Measurements from ENCODE around the gene CDK8.

The CDK8 gene

GRCh38 chr13:26228096-26228495 is 25.8 kb upstream of the CDK8 start:
- DNase-seq (ENCODE audit: low spot score) = no peak
- in situ Hi-C loops (cut with MboI; ENCODE audit: low pct_unique_long_range_greater_than_20kb, low sequenced_read_pairs, unreplicated experiment) = no loop called here
- no peak for TF ChIP-seq CTCF (IDR thresholded peaks at IDR 0.05; ENCODE audit: extremely low read depth, insufficient read depth, missing control alignments)

- no peak for TF ChIP-seq CTCF (IDR thresholded peaks at IDR 0.05; ENCODE audit: extremely low read depth, insufficient read depth, missing control alignments)
- in situ Hi-C loops (cut with MboI; ENCODE audit: low pct_unique_long_range_greater_than_20kb, low sequenced_read_pairs, unreplicated experiment) = no loop called here
- no peak for DNase-seq (ENCODE audit: low spot score)
These were observed 24.8 kb upstream of the CDK8 start for GRCh38 chr13:26229080-26229615.

DNA sequence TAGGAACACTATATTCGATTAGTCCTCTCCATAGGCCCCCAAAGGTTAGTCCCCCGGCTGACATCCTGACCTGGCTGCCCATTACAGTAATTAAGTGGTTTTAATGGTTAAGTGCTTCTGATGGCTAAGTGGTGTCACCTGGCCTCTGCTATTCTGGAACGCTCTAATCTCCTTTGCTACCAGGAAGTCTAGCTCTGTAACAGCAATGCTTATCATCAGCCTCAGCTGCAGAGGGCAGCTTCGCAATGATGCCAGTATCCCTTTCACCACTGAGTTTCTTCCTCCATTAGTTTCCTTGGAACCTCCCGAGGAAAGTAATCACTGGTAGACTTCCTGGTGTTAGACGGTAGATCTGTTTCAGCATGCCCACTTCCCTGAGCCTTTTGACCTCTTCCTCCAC is 23.2 kb upstream of the CDK8 start:
- DNase-seq (ENCODE audit: low spot score) = no peak
- TF ChIP-seq CTCF (IDR thresholded peaks at IDR 0.05; ENCODE audit: extremely low read depth, insufficient read depth, missing control alignments) = no peak
- in situ Hi-C loops (cut with MboI; ENCODE audit: low pct_unique_long_range_greater_than_20kb, low sequenced_read_pairs, unreplicated experiment) = no loop called here

DNA sequence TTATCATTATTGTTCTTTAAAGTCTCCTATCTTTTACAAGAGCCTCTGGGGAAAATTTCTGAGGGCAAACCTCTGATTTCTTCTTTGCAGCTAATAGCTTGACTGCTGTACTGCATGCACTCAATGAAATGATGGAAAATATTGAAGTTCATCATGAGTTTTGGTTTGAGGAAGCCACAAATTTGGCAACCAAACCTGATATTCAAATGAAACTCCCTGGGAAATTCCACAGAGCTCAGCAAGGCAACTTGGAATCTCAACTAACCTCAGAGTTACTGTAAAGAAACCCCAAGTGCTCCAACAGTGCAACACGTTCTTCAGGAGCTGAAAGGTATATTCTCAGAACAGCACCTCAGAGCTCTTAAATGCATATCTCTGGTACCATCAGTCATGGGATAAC is 17.6 kb upstream of the CDK8 start:
- no peak for TF ChIP-seq CTCF (IDR thresholded peaks at IDR 0.05; ENCODE audit: extremely low read depth, insufficient read depth, missing control alignments)
- no peak for DNase-seq (ENCODE audit: low spot score)

DNA sequence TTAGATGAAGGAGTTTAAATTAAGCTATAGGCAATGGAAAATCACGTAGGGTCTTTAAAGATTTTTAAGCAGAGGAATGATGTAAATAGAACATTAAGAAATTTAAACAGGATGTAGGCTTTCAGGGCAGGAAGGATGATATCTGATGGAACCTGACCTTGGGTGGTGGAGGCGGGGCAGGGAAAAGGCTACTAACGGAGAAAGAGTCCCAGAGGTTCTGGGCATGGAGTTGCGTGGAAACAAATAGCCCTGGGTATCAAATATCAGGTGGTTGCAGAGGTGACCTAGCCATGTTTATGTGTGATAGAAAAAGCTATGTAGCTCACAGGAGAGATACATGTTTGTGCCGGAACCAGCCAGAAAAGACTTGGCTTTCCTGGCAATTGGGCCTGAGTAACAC is 7.8 kb upstream of the CDK8 start:
- no peak for DNase-seq (ENCODE audit: low spot score)
- in situ Hi-C loops (cut with MboI; ENCODE audit: low pct_unique_long_range_greater_than_20kb, low sequenced_read_pairs, unreplicated experiment) = no loop called here
- no peak for TF ChIP-seq CTCF (IDR thresholded peaks at IDR 0.05; ENCODE audit: extremely low read depth, insufficient read depth, missing control alignments)

More for the DNA sequence above, 17.6 kb upstream of the CDK8 start:
- in situ Hi-C loops (cut with MboI; ENCODE audit: low pct_unique_long_range_greater_than_20kb, low sequenced_read_pairs, unreplicated experiment) = no loop called here

DNA sequence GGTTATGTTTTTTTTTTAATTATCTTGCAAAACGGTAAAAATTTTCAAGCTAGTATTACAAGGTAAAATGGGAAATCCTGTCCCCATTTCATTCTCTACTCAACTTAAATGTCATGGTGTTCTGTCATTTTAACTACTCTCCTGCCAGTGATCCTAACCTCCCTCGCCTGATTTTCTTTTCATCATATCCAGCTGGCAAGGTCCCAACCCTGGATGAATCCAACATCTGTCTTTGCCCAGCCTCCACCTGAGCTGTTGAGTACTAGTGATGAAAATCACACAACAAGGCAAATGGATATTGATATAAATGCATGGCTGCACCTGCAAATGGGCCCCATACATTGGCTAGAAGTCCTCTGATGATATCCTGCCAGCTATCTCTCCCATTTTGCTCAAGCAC is 6.9 kb upstream of the CDK8 start:
- in situ Hi-C loops (cut with MboI; ENCODE audit: low pct_unique_long_range_greater_than_20kb, low sequenced_read_pairs, unreplicated experiment) = no loop called here
- no peak for DNase-seq (ENCODE audit: low spot score)
- TF ChIP-seq CTCF (IDR thresholded peaks at IDR 0.05; ENCODE audit: extremely low read depth, insufficient read depth, missing control alignments) = no peak

DNA sequence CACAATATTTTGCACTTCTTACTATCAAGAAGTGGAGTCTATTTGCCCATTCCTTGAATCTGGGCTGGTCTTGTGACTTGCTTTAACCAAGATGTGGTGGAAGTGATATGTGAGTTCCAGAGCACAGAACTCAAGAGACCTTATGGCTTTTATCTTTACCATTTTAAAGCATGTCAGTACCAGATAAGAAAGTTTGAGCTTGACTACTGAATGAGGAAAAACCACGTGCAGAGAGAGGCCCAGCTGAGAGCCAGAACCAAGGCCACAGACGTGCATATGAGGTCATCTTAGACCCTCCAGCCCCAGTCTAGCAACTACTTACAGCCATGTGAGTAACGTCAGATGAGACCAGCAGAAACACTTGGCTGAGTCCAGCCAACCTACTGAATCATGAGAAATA is 6.3 kb upstream of the CDK8 start:
- no peak for DNase-seq (ENCODE audit: low spot score)
- no peak for TF ChIP-seq CTCF (IDR thresholded peaks at IDR 0.05; ENCODE audit: extremely low read depth, insufficient read depth, missing control alignments)
- in situ Hi-C loops (cut with MboI; ENCODE audit: low pct_unique_long_range_greater_than_20kb, low sequenced_read_pairs, unreplicated experiment) = no loop called here
